Pulmonary artery endothelial cell (primary cell): ENCODE measurements around the gene AKAP5. TPM values are rescaled to one million over a fixed set of nuclear protein-coding genes. Genes with fewer than 3 reads are reported as not detected.

Experiments
- DNase-seq: peaks from one replicate; pipeline ENCODE4 v3.0.0-alpha.2; 2011; ENCODE audit warnings: low read depth, low spot score
- total RNA-seq: library from RNA; depleted of rRNA; stranded (reverse); fragments of >200 nt; gene quantifications from 2 replicates; pipeline ENCODE4 v1.2.3, GENCODE V29; 2014

Gene AKAP5
- 0.53 and 0.63 TPM in 2 replicates for total RNA-seq

- no peak for DNase-seq
Measured at GRCh38 chr14:64465191-64465822, at the start of gene AKAP5. AKAP5 (plus strand) TSS chr14:64465499; CDS start chr14:64468395, 2,896 bp downstream.

- no peak for DNase-seq
Measured at GRCh38 chr14:64416348-64416932, 48.9 kb upstream of the AKAP5 start.

- DNase-seq, result no peak
Measured at GRCh38 chr14:64417055-64417770, 48.1 kb upstream of the AKAP5 start.

GRCh38 chr14:64417771-64418125, 47.6 kb upstream of the AKAP5 start:
- DNase-seq, result no peak

- DNase-seq, result no peak
Measured at GRCh38 chr14:64419003-64419402, 46.3 kb upstream of the AKAP5 start.

- DNase-seq, result no peak
Measured at GRCh38 chr14:64421166-64421565, 44.1 kb upstream of the AKAP5 start.

GRCh38 chr14:64422005-64422404, 43.3 kb upstream of the AKAP5 start:
- DNase-seq, result no peak

- DNase-seq, result no peak
Measured at GRCh38 chr14:64422756-64423155, 42.5 kb upstream of the AKAP5 start.

- no peak for DNase-seq
Measured at GRCh38 chr14:64423987-64424386, 41.3 kb upstream of the AKAP5 start.

- no peak for DNase-seq
Measured at GRCh38 chr14:64434528-64434927, 30.8 kb upstream of the AKAP5 start.

- DNase-seq, result peak; percentile 19
Measured at GRCh38 chr14:64438181-64438841, 27.0 kb upstream of the AKAP5 start.

GRCh38 chr14:64439141-64439540, 26.2 kb upstream of the AKAP5 start:
- DNase-seq, result no peak

- no peak for DNase-seq
Measured at GRCh38 chr14:64440494-64440893, 24.8 kb upstream of the AKAP5 start.

- DNase-seq, result no peak
Measured at GRCh38 chr14:64442300-64442988, 22.9 kb upstream of the AKAP5 start.

- no peak for DNase-seq
Measured at GRCh38 chr14:64444140-64444539, 21.2 kb upstream of the AKAP5 start.

GRCh38 chr14:64444984-64445845, 20.1 kb upstream of the AKAP5 start:
- peak; percentile 29 for DNase-seq

GRCh38 chr14:64447876-64448670, 17.2 kb upstream of the AKAP5 start:
- DNase-seq, result no peak

- no peak for DNase-seq
Measured at GRCh38 chr14:64450255-64450654, 15.0 kb upstream of the AKAP5 start.

GRCh38 chr14:64454671-64455070, 10.6 kb upstream of the AKAP5 start:
- DNase-seq, result no peak
